Panc1 (cell line): ENCODE results near the gene THAP4. TPM values are rescaled to one million over a fixed set of nuclear protein-coding genes. Genes with fewer than 3 reads are reported as not detected.
"Not testable (repeated sequence)": the region's sequence is repeated elsewhere in the genome, so short reads cannot be mapped to it uniquely, and the experiment has no call there.

Source experiments
- ATAC-seq: fragments of 200-7000 bp; cut with Tn5 transposase; 2 replicates; pipeline ENCODE4 v1.9.1; 2020; ENCODE audit warnings: mild to moderate bottlenecking, moderate library complexity
- BruUV-seq: library from RNA; stranded (reverse); fragments of 400-500 nt; replicated peaks from 2 replicates; lab custom pipeline; 2021; lab: Mats Ljungman, UMichigan
- CTCF ChIA-PET: fragments of 300-600 bp; sonication (Branson Sonifier 250); formaldehyde crosslinking; loops from one replicate; lab custom pipeline; 2022; ENCODE audit warnings: antibody characterized with exemption; lab: Charles Lee
- POLR2A ChIA-PET: fragments of 300-600 bp; sonication (Branson Sonifier 250); formaldehyde crosslinking; loops from one replicate; lab custom pipeline; 2022; ENCODE audit warnings: antibody characterized with exemption; lab: Charles Lee
- DNase-seq: peaks from one replicate; pipeline ENCODE4 v3.0.0-alpha.2; 2010; ENCODE audit warnings: low read depth, low spot score
- H3K27ac ChIP-seq: 2 replicates; pipeline ENCODE4 v1.5.1; 2011; ENCODE audit warnings: mild to moderate bottlenecking, low read length, inconsistent platforms
- H3K27me3 ChIP-seq: fragments of 200-500 bp; sonication (Bioruptor generic); 2 replicates; pipeline ENCODE4 v1.6.0; 2014; ENCODE audit warnings: low read length, inconsistent platforms; ENCODE audit not compliant: control insufficient read depth, insufficient read depth
- H3K36me3 ChIP-seq: fragments of 200-500 bp; sonication (Bioruptor generic); 2 replicates; pipeline ENCODE4 v1.5.1; 2014; ENCODE audit warnings: inconsistent platforms, mild to moderate bottlenecking, low read length, moderate library complexity; ENCODE audit not compliant: control insufficient read depth, insufficient read depth
- H3K4me1 ChIP-seq: 2 replicates; pipeline ENCODE4 v1.5.1; 2011; ENCODE audit warnings: inconsistent platforms, mild to moderate bottlenecking, low read length, moderate library complexity; ENCODE audit not compliant: control insufficient read depth, insufficient read depth
- H3K4me3 ChIP-seq, 2 experiments: 2 replicates each; pipeline ENCODE4 v1.5.1; 2011 to 2012; ENCODE audit warnings: low read depth in 2 of 2, low read length in 2 of 2, mild to moderate bottlenecking in 2 of 2, inconsistent platforms in 1 of 2, moderate library complexity in 1 of 2
- H3K9me3 ChIP-seq: fragments of 200-500 bp; sonication (Bioruptor generic); 2 replicates; pipeline ENCODE4 v1.5.1; 2014; ENCODE audit warnings: low read depth, mild to moderate bottlenecking, inconsistent platforms, low read length, moderate library complexity; ENCODE audit not compliant: control insufficient read depth, insufficient read depth
- POLR2AphosphoS5 ChIP-seq: IDR thresholded peaks from 2 replicates; pipeline ENCODE4 v1.6.1; 2012; ENCODE audit warnings: mild to moderate bottlenecking, low read depth, low read length, moderate library complexity
- REST ChIP-seq, 2 experiments: IDR thresholded peaks; 2 replicates each; pipeline ENCODE4 v1.6.1; 2011 to 2012; ENCODE audit warnings: low read depth in 2 of 2, control low read depth in 1 of 2, low read length in 1 of 2, mild to moderate bottlenecking in 1 of 2, moderate library complexity in 1 of 2; ENCODE audit not compliant: insufficient read depth in 1 of 2
- SIN3A ChIP-seq: IDR thresholded peaks from 2 replicates; pipeline ENCODE4 v1.6.1; 2012; ENCODE audit warnings: low read depth, mild to moderate bottlenecking, low read length, moderate library complexity, borderline replicate concordance; ENCODE audit not compliant: insufficient read depth
- TCF7L2 ChIP-seq: IDR thresholded peaks from 2 replicates; pipeline ENCODE4 v1.6.1; 2011; ENCODE audit warnings: mild to moderate bottlenecking, low read depth, low read length, inconsistent platforms
- in situ Hi-C: cut with HindIII; loops from 2 replicates; pipeline ENCODE4 v1.10.0; 2016; ENCODE audit warnings: low sequenced_read_pairs, low pct_unique_long_range_greater_than_20kb
- intact Hi-C: fragments of 100-400 bp; cut with micrococcal nuclease; formaldehyde crosslinking; loops from one replicate; pipeline ENCODE4 v1.10.0; 2022; ENCODE audit not compliant: unreplicated experiment
- total RNA-seq: library from RNA; stranded (reverse); gene quantifications from one replicate; pipeline ENCODE4 v1.2.1, GENCODE V29; 2021; ENCODE audit not compliant: unreplicated experiment
- TF ChIP-seq, protein P1 (sequence below): fragments of 450-650 bp; IDR thresholded peaks from 2 replicates; pipeline ENCODE4 v1.5.1; 2017; ENCODE audit warnings: mild to moderate bottlenecking

THAP4 gene
- total RNA-seq, 1 experiment from 2014 or later, result 77.9 TPM

DNA sequence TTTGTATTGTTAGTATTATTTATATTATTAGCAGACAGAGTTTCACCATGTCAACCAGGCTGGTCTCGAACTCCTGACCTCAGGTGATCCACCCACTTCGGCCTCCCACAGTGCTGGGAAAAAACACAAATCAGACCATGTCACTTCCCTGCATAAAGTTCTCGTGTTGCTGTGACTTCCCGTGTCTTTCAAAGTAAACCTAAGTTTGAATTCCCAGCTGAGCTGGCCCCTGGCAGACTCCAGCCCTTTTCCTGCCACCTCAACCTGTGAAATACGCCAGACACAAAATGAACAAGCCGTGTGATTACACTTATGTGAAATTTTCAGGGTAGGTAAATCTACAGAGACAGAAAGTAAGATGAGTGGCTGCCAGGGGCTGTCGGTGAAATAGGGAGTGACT lies 70.5 kb downstream of the THAP4 start:
- no peak for ATAC-seq
- H3K36me3 ChIP-seq, result no peaks in the 10 kb centered on the region
- H3K4me3 ChIP-seq, result no peak overlapping the region
- in situ Hi-C loops (no loop called here), intact Hi-C loops (no loop called here)
- H3K27me3 ChIP-seq, result no peaks in the 10 kb centered on the region
- ChIA-PET POLR2A (no interaction called here), CTCF (no interaction called here)
- H3K9me3 ChIP-seq, result no peaks in the 10 kb centered on the region
- TF ChIP-seq SIN3A, result no peak
- TF ChIP-seq REST (IDR thresholded peaks at IDR 0.05; ENCODE audit: insufficient read depth in 1 of 2, low read depth in 2 of 2, low read length in 1 of 2), result no peak
- TF ChIP-seq TCF7L2, result no peak
- no peak for TF ChIP-seq POLR2AphosphoS5
- no peak for DNase-seq
- peaks cover 22% of the 10 kb centered on the region for H3K4me1 ChIP-seq
- H3K27ac ChIP-seq, result no peak overlapping the region
- BruUV-seq, result no TSS peak

DNA sequence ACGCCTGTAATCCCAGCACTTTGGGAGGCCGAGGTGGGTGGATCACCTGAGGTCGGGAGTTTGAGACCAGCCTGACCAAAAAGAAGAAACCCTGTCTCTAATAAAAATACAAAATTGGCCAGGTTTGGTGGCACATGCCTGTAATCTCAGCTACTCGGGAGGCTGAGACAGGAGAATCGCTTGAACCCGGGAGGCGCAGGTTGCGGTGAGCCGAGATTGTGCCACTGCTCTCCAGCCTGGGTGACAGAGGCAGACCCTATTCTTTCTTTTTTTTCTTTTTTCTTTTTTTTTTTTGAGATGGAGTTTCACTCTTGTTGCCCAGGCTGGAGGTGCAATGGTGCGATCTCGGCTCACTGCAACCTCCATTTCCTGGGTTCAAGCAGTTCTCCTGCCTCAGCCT lies 70.9 kb downstream of the THAP4 start:
- POLR2A ChIA-PET, ATAC-seq, intact Hi-C loops, DNase-seq, CTCF ChIA-PET, H3K36me3 ChIP-seq, H3K9me3 ChIP-seq, in situ Hi-C loops, H3K4me3 ChIP-seq, H3K27ac ChIP-seq, BruUV-seq, H3K27me3 ChIP-seq: not testable (repeated sequence)
- peaks cover 25% of the 10 kb centered on the region for H3K4me1 ChIP-seq

- no peaks in the 10 kb centered on the region for H3K9me3 ChIP-seq
- POLR2A ChIA-PET, result no interaction called here
- in situ Hi-C loops (no loop called here), intact Hi-C loops (no loop called here)
- CTCF ChIA-PET, result no interaction called here
- H3K27me3 ChIP-seq, result no peaks in the 10 kb centered on the region
- ATAC-seq, result no peak
- BruUV-seq, result no TSS peak
- H3K4me3 ChIP-seq, result no peak overlapping the region
- TF ChIP-seq REST (IDR thresholded peaks at IDR 0.05; ENCODE audit: insufficient read depth in 1 of 2, low read depth in 2 of 2, low read length in 1 of 2) (no peak), SIN3A (no peak), TCF7L2 (no peak), POLR2AphosphoS5 (no peak)
- TF ChIP-seq, protein P1, sequence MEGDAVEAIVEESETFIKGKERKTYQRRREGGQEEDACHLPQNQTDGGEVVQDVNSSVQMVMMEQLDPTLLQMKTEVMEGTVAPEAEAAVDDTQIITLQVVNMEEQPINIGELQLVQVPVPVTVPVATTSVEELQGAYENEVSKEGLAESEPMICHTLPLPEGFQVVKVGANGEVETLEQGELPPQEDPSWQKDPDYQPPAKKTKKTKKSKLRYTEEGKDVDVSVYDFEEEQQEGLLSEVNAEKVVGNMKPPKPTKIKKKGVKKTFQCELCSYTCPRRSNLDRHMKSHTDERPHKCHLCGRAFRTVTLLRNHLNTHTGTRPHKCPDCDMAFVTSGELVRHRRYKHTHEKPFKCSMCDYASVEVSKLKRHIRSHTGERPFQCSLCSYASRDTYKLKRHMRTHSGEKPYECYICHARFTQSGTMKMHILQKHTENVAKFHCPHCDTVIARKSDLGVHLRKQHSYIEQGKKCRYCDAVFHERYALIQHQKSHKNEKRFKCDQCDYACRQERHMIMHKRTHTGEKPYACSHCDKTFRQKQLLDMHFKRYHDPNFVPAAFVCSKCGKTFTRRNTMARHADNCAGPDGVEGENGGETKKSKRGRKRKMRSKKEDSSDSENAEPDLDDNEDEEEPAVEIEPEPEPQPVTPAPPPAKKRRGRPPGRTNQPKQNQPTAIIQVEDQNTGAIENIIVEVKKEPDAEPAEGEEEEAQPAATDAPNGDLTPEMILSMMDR, result no peak
- H3K27ac ChIP-seq, result no peak overlapping the region
- H3K4me1 ChIP-seq, result peaks cover 31% of the 10 kb centered on the region
- no peak for DNase-seq
- no peaks in the 10 kb centered on the region for H3K36me3 ChIP-seq
These were observed 71.5 kb downstream of the THAP4 start for GRCh38 chr2:241565411-241565810.
